ENCODE data around the gene XG.

The XG gene

DNA sequence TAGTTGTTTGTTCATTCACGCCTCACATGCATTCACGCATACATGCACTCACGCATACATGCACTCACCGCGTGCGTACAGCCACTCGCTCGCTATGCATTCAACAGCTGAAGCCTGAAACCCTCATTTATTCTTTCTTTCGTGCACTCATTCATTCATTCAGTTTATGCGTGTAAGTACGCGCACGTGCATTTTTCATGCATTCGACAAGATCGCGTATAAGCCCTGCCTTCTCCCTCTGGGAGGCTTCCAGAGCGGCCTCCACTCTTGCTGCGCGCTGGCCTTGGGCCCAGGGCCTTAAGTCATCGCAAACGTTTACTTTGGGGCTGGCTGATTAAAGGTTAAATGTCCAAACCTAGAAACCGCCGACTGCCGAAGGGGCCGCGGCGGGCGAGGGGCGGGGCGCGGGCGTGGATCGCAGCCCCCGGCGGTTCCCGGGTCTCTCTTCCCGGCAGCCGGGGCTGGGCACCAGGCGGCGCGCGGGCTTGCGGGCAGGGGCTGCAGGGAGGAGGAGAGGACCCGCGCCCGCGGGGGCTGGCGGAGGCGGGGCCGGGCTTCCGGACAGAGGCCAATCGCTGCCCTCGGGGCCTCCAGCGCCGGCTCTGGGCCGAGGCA is 76.6 kb downstream of the XG start, which contains the start of gene GYG2:
Gene GYG2 (plus strand): TSS at position 587 of the 615 bp plus-strand sequence. CDS start 1,259 bp downstream, outside the sequence.
- Mint-ChIP-seq H3K4me1 (peaks cover 32% of the 10 kb centered on the region), H3K27ac (no peak within 1 kb of the TSS), H3K36me3 (ENCODE audit: low read depth) (peaks cover 24% of the 10 kb centered on the region), H3K9me3 (no peaks in the 10 kb centered on the region), H3K4me3 (peak within 1 kb of the TSS; percentile 73), H3K27me3 (ENCODE audit: low read depth, poor library complexity) (no peaks in the 10 kb centered on the region)
- TF ChIP-seq, protein P1, sequence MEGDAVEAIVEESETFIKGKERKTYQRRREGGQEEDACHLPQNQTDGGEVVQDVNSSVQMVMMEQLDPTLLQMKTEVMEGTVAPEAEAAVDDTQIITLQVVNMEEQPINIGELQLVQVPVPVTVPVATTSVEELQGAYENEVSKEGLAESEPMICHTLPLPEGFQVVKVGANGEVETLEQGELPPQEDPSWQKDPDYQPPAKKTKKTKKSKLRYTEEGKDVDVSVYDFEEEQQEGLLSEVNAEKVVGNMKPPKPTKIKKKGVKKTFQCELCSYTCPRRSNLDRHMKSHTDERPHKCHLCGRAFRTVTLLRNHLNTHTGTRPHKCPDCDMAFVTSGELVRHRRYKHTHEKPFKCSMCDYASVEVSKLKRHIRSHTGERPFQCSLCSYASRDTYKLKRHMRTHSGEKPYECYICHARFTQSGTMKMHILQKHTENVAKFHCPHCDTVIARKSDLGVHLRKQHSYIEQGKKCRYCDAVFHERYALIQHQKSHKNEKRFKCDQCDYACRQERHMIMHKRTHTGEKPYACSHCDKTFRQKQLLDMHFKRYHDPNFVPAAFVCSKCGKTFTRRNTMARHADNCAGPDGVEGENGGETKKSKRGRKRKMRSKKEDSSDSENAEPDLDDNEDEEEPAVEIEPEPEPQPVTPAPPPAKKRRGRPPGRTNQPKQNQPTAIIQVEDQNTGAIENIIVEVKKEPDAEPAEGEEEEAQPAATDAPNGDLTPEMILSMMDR (IDR thresholded peaks at IDR 0.05): no peak
- DNase-seq: peak; percentile 87

DNA sequence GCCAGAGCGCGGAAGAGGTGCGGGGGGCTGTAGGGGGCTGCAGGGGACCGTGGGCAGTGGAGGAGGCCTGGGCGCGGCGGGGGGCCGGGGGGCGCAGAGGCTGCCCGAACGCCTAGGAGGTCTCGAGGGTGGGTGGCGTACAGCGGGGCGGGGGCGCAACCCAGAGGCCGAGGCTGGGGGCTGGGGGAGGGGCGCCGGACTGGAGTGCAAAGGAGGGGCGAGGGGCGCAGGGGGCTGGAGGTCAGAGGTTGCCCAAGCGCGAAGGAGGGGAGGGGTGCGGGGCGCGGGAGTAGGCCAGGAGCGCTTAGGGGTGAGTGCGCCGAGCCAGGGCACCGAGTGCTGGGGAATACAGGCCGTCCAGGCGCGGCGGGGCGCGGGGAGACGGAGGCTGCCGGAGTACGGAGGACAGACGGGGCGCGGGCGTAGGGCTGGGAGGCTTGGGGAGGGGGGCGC is 77.1 kb downstream of the XG start:
- peak; percentile 80 for DNase-seq
- no peak overlapping the region for H3K27ac Mint-ChIP-seq
- peaks cover 37% of the 10 kb centered on the region for H3K4me1 Mint-ChIP-seq
- H3K36me3 Mint-ChIP-seq (ENCODE audit: low read depth): peaks cover 30% of the 10 kb centered on the region
- peak overlapping the region; percentile 73 for H3K4me3 Mint-ChIP-seq
- no peaks in the 10 kb centered on the region for H3K27me3 Mint-ChIP-seq (ENCODE audit: low read depth, poor library complexity)
- H3K9me3 Mint-ChIP-seq: no peaks in the 10 kb centered on the region
- TF ChIP-seq, protein P1 (IDR thresholded peaks at IDR 0.05): no peak

DNA sequence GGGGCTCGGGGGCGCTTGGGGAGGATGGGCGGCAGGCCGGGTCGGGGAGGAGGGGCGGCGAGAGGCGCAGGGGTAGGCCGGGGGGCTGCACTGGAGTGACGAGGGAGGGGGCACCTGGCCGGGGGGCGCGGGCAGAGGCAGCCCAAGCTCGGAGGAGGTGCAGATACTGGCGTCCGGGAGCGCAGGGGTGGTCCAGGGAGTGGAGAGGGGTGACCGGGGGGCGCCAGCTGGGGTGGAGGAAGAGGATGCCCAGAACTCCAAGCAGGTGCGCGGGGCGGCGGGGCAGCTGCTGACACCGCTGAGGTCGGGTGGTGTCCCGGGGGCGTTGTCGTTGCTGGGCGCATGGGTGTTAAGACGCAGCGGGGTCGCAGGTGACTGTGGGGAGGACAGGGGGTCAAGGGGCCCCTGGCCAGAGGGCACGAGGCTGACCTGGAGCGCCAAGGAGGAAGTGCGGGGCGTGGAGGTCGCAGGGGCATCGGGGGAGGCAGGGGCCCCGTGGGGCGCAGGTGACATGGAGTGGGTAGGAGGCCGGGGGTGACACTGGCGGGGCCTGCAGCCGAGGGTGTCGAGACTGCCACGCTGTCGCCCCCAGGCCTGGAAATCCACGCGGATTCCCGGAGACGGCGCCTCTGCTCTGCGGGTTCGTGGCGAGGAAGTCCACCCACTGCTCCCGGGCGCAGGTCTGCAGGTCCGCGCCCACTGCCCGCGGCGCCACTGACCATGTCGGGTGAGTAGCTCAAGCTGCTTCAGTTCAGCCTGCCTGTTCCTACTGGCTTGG is 77.8 kb downstream of the XG start:
- H3K27me3 Mint-ChIP-seq (ENCODE audit: low read depth, poor library complexity): no peaks in the 10 kb centered on the region
- peak overlapping the region; percentile 73 for H3K4me3 Mint-ChIP-seq
- DNase-seq: peak; percentile 17
- H3K9me3 Mint-ChIP-seq: peaks cover 2% of the 10 kb centered on the region
- peaks cover 41% of the 10 kb centered on the region for H3K4me1 Mint-ChIP-seq
- H3K36me3 Mint-ChIP-seq (ENCODE audit: low read depth): peaks cover 36% of the 10 kb centered on the region
- TF ChIP-seq, protein P1 (IDR thresholded peaks at IDR 0.05): no peak
- H3K27ac Mint-ChIP-seq: no peak overlapping the region

DNA sequence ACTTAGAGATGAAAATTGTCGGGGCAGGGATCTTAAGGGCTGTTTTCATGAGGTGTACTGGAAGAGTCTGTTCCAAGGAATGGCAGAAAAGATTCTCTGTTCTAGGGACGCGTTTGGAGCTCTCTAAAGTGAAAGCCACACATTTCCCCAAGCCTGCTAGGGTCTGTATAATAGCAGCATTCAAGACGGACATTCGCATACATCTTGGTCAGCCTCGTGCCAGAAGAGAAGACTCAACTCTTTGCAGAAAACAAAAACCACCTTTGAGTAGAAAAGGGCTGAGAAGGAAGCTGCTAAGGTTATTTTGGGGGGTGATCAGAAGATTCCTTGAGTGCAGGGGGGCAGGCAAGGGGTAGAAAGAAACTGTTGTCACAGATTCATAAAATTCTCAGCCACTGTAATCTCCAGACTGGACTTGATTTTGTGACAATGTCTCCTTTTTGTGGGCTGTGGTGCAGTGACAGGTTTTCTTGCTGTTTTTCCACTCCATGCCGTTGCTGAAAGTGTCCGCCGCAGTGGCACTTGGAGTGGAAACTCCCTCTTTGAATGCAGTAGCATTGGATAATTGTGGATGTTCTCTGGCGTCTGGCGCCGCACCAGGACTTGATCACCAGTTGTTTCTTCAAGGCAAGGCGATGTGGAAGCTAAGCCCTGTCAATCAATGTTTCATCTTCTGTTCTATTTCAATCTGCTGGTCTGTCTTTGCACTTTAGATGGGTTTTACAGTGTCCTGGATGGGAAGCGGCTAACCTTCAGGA is 79.8 kb downstream of the XG start:
- TF ChIP-seq, protein P1 (IDR thresholded peaks at IDR 0.05): no peak
- Mint-ChIP-seq H3K27ac (no peak overlapping the region), H3K4me3 (peak overlapping the region; percentile 44), H3K4me1 (peaks cover 41% of the 10 kb centered on the region), H3K9me3 (peaks cover 21% of the 10 kb centered on the region), H3K36me3 (ENCODE audit: low read depth) (peaks cover 55% of the 10 kb centered on the region), H3K27me3 (ENCODE audit: low read depth, poor library complexity) (no peaks in the 10 kb centered on the region)
- DNase-seq: no peak

DNA sequence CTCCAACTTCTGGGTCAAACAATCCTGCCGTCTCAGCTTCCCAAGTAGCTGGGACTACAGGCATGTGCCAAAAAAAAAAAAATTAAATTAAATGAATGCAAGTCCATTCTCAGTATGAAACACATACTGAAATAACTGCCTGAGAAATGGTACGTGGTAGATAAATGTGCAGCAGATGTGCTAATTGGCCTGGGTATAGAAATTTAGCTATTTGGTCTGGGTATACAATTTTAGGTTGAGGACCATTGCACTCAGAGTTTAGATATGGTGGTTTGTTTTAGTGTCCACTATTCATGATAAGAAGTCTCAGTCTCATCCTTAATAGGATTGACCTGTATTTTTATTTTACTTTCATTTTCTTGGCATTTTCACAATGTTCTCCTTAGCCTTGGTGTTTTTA is 86.1 kb downstream of the XG start:
- peaks cover 3% of the 10 kb centered on the region for H3K27me3 Mint-ChIP-seq (ENCODE audit: low read depth, poor library complexity)

More for the DNA sequence above, 86.1 kb downstream of the XG start:
- Mint-ChIP-seq H3K9me3 (peaks cover 69% of the 10 kb centered on the region), H3K27ac (no peak overlapping the region), H3K36me3 (ENCODE audit: low read depth) (peaks cover 97% of the 10 kb centered on the region), H3K4me3 (no peak overlapping the region), H3K4me1 (peaks cover 17% of the 10 kb centered on the region)
- TF ChIP-seq, protein P1 (IDR thresholded peaks at IDR 0.05): no peak
- no peak for DNase-seq
